Spleen (tissue), 7 donors: ENCODE results near the gene COQ8A.

Source experiments
- CTCF ChIP-seq, 11 experiments: fragments of 200-600 bp in 7 of 11; fragments of 450-650 bp in 4 of 11; sonication (generic) in 4 of 11; IDR thresholded peaks in 8 of 11; conservative IDR thresholded peaks in 3 of 11; 1 replicate in 7 of 11; 2 replicates in 4 of 11; pipeline versions ENCODE4 v1.4.0 to v1.8.0; 2016 to 2021; ENCODE audit warnings: antibody characterized with exemption in 11 of 11, inconsistent platforms in 4 of 11, mild to moderate bottlenecking in 1 of 11
- POLR2A ChIP-seq, 3 donors: fragments of 450-650 bp; IDR thresholded peaks; one replicate each; pipeline ENCODE4 v1.5.1; 2017; ENCODE audit warnings: antibody characterized with exemption in 3 of 3, mild to moderate bottlenecking in 1 of 3
- POLR2AphosphoS5 ChIP-seq, 3 donors: sonication (generic); formaldehyde crosslinking; IDR thresholded peaks; one replicate each; pipeline ENCODE4 v1.5.1; 2017; ENCODE audit warnings: antibody characterized with exemption in 3 of 3
- donor health status: DM: no; HTN: no; CAD: no; lungs with moderate emphysema.
- donor health status: DM: no; HTN: no; CAD: no.
- donor health status: DM: no; HTN: no; CAD: no.

GRCh38 chr1:226995365-226996332 lies 55.6 kb downstream of the COQ8A start:
- TF ChIP-seq POLR2A (IDR thresholded peaks at IDR 0.05) (no peak), CTCF (IDR thresholded peaks at IDR 0.05 in 8 of 11, conservative IDR thresholded peaks at IDR 0.05 in 3 of 11) (no peak), POLR2AphosphoS5 (IDR thresholded peaks at IDR 0.05) (no peak)
